Esophagus squamous epithelium (tissue), 5 donors: ENCODE data around the gene PTPN6. TPM values are rescaled to one million over a fixed set of nuclear protein-coding genes. Genes with fewer than 3 reads are reported as not detected.

Experiments
- DNase-seq: peaks from one replicate; lab custom pipeline; 2025; lab: John Stamatoyannopoulos, UW
- H3K27ac ChIP-seq, 4 donors: fragments of 200-600 bp; sonication (generic); one replicate each; pipeline ENCODE4 v1.5.1; 2016 to 2019; ENCODE audit warnings: mild to moderate bottlenecking in 1 of 4
- H3K27me3 ChIP-seq, 4 donors: fragments of 200-600 bp; sonication (generic); 1 replicate in 3 of 4; 2 replicates in 1 of 4; pipeline versions ENCODE4 v1.5.1 to v1.6.0; 2017 to 2021; ENCODE audit warnings: antibody characterized with exemption in 1 of 4
- H3K36me3 ChIP-seq, 3 donors: fragments of 200-600 bp; sonication (generic); one replicate each; pipeline ENCODE4 v1.5.1; 2016 to 2019
- H3K4me1 ChIP-seq, 3 donors: fragments of 200-600 bp; sonication (generic); one replicate each; pipeline ENCODE4 v1.5.1; 2017 to 2019
- H3K4me3 ChIP-seq, 4 donors: fragments of 200-600 bp; sonication (generic); 1 replicate in 3 of 4; 2 replicates in 1 of 4; pipeline ENCODE4 v1.5.1; 2016 to 2019; ENCODE audit warnings: mild to moderate bottlenecking in 2 of 4, moderate library complexity in 1 of 4
- H3K9me3 ChIP-seq, 3 donors: fragments of 200-600 bp; sonication (generic); one replicate each; pipeline ENCODE4 v1.5.1; 2016 to 2019
- POLR2A ChIP-seq, 4 donors: fragments of 450-650 bp; IDR thresholded peaks; one replicate each; pipeline ENCODE4 v1.6.1; 2017; ENCODE audit warnings: antibody characterized with exemption in 4 of 4, mild to moderate bottlenecking in 4 of 4, moderate library complexity in 3 of 4
- WGBS, 2 donors: methylation state at CpG; one replicate each; pipeline ENCODE4 v1.1.5; 2018; 5-methylcytosine and 5-hydroxymethylcytosine counted together
- intact Hi-C: fragments of 100-400 bp; cut with DNase I; formaldehyde crosslinking; loops from one replicate; pipeline ENCODE4 v1.15.0; 2022
- total RNA-seq, 4 donors: library from RNA; depleted of rRNA; stranded (reverse); fragments of >200 nt; gene quantifications; one replicate each; pipeline ENCODE4 v1.1.0, GENCODE V29; 2016
- TF ChIP-seq, protein P1 (sequence below), 6 experiments: fragments of 450-650 bp in 4 of 6; fragments of 200-600 bp in 2 of 6; sonication (generic) in 2 of 6; IDR thresholded peaks; one replicate each; pipeline ENCODE4 v1.5.1; 2016 to 2019; ENCODE audit warnings: antibody characterized with exemption in 6 of 6, mild to moderate bottlenecking in 4 of 6, moderate library complexity in 4 of 6
- donor health status: DM: yes; HTN: yes; CAD: no.

PTPN6 gene
- total RNA-seq, 4 donors from 2014 or later, result 11.0 to 29.7 (median 21.5) TPM

DNA sequence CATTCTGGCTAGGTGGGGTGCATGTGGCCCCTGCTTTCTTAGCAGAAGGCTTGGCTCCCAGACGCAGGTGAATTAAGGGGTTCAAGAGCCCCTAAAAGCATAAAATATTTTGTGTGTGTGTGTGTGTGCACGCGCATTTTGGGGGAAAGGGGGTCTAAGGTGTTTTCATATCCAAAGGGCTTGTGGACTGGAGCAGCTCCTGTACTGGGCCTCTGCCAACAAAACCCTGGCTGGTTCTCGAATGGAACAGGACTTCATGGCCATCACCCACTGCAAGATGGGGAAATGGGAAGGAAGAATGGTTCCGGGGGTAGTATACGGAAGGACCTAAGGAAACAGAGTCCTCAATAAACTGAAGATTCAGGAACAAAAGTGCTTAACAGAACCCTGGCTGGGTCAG lies 27.3 kb upstream of the PTPN6 start:
- peak overlapping the region; percentile 91 to 99 (median 98) for H3K27ac ChIP-seq
- no peaks in the 10 kb centered on the region for H3K27me3 ChIP-seq
- H3K4me3 ChIP-seq, result no peak overlapping the region
- DNase-seq, result no peak
- H3K9me3 ChIP-seq, result no peaks in the 10 kb centered on the region
- peaks cover 31 to 44% (median 35%) of the 10 kb centered on the region in 3 donors for H3K4me1 ChIP-seq
- WGBS, 2 donors, result 23 to 40% methylated on average over 5 to 6 of the region's 6 CpGs
- intact Hi-C loops, result loop anchor here (10.0 kb wide), 1 partner anchor 49 kb away; the partner anchor contains the start of gene SPSB2
- no peak for TF ChIP-seq POLR2A (IDR thresholded peaks at IDR 0.05)
- TF ChIP-seq, protein P1, sequence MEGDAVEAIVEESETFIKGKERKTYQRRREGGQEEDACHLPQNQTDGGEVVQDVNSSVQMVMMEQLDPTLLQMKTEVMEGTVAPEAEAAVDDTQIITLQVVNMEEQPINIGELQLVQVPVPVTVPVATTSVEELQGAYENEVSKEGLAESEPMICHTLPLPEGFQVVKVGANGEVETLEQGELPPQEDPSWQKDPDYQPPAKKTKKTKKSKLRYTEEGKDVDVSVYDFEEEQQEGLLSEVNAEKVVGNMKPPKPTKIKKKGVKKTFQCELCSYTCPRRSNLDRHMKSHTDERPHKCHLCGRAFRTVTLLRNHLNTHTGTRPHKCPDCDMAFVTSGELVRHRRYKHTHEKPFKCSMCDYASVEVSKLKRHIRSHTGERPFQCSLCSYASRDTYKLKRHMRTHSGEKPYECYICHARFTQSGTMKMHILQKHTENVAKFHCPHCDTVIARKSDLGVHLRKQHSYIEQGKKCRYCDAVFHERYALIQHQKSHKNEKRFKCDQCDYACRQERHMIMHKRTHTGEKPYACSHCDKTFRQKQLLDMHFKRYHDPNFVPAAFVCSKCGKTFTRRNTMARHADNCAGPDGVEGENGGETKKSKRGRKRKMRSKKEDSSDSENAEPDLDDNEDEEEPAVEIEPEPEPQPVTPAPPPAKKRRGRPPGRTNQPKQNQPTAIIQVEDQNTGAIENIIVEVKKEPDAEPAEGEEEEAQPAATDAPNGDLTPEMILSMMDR (IDR thresholded peaks at IDR 0.05), result no peak
- H3K36me3 ChIP-seq, result peaks cover 0 to 23% (median 0%) of the 10 kb centered on the region in 3 donors

DNA sequence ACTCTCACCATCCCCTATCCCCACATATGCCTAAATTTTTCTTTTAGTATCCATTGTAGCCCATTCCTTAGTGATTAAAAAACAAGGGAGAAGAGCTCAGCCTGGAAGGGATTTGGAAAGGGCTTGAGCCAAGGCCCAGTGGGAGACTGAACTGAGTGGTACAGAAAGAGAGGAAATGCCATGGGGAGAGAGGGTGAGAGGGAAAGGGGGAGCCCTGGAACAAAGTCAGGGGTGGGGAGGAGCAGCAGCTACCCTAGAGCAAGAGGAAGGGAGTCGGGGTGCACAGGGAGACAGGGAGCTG lies 26.0 kb upstream of the PTPN6 start:
- Histone ChIP-seq H3K27ac (peak overlapping the region; percentile 91 to 99 (median 98)), H3K4me1 (peaks cover 42 to 58% (median 48%) of the 10 kb centered on the region in 3 donors), H3K9me3 (no peaks in the 10 kb centered on the region), H3K4me3 (peak overlapping the region in 3 of 4 donors; percentile 80 to 96 (median 87)), H3K27me3 (no peaks in the 10 kb centered on the region), H3K36me3 (peaks cover 0 to 15% (median 0%) of the 10 kb centered on the region in 3 donors)
- TF ChIP-seq, protein P1 (IDR thresholded peaks at IDR 0.05), result no peak
- TF ChIP-seq POLR2A (IDR thresholded peaks at IDR 0.05), result no peak
- DNase-seq, result no peak
- 6 to 20% methylated on average over 1 of the region's 1 CpG for WGBS, 2 donors
- intact Hi-C loops, result loop anchor here (10.0 kb wide), 1 partner anchor 50 kb away; the partner anchor contains the start of gene SPSB2

GRCh38 chr12:6925540-6926279 lies 25.4 kb upstream of the PTPN6 start:
- peak overlapping the region; percentile 10 to 96 (median 84) for H3K4me3 ChIP-seq
- WGBS, 2 donors, result 12 to 30% methylated on average over 3 to 4 of the region's 8 CpGs

DNA sequence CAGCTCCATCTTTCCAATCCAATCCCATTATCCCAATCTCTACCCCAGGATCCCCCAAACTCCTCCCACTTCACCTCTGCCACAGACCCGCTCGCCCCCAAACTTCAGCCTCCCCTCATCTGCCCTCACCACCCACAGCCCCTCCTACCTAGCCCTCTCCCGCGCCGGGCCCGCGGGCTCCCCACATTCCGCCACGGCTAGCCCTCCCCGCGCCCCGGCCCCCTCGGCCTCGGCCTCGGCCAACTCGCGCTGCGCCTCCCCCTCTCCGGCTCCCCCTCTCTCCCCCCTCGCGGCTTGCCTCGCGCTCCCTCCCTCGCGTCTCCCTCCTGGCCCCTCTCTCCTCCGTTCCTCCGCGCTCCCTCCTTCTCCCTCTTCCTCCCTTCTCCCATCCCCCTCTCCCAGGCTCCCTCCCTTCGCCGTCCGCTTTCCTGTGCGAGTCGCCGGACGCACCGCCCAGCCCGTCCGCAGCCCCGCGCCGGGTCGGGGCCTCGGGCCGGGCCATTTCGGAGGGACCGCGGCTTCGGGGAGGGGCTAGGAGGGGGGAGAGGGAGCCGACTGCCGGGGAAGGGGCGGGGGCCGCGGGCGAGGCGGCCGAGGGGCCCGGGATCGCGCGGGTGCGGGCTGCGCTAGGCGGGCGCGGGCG lies 23.7 kb upstream of the PTPN6 start, which contains the start of gene ATN1:
Gene ATN1 (plus strand): TSS at position 581 of the 643 bp plus-strand sequence. CDS start 6,043 bp downstream, outside the sequence.
- peaks cover 53 to 81% (median 56%) of the 10 kb centered on the region in 3 donors for H3K4me1 ChIP-seq
- no peaks in the 10 kb centered on the region for H3K9me3 ChIP-seq
- WGBS, 2 donors, result 0 to 2% methylated on average over 23 to 28 of the region's 66 CpGs
- H3K27me3 ChIP-seq, result no peaks in the 10 kb centered on the region
- intact Hi-C loops, result loop anchor here (10.0 kb wide), 1 partner anchor 53 kb away; the partner anchor contains the start of gene SPSB2
- peaks cover 0 to 6% (median 0%) of the 10 kb centered on the region in 3 donors for H3K36me3 ChIP-seq
- H3K4me3 ChIP-seq, result peak within 1 kb of the TSS; percentile 80 to 96 (median 84)
- no peak for DNase-seq
- TF ChIP-seq, protein P1 (IDR thresholded peaks at IDR 0.05), result no peak
- TF ChIP-seq POLR2A (IDR thresholded peaks at IDR 0.05), result peak in 2 of 4 donors; percentile 30 to 48
- peak within 1 kb of the TSS; percentile 91 to 99 (median 98) for H3K27ac ChIP-seq

More at GRCh38 chr12:6925540-6926279, 25.4 kb upstream of the PTPN6 start:
- peaks cover 0 to 15% (median 0%) of the 10 kb centered on the region in 3 donors for H3K36me3 ChIP-seq
- peak in 1 of 4 donors; percentile 19 for TF ChIP-seq POLR2A (IDR thresholded peaks at IDR 0.05)
- TF ChIP-seq, protein P1 (IDR thresholded peaks at IDR 0.05), result peak in 1 of 6 experiments; percentile 6
- intact Hi-C loops, result loop anchor here (10.0 kb wide), 1 partner anchor 51 kb away; the partner anchor contains the start of gene SPSB2
- peak overlapping the region; percentile 91 to 99 (median 98) for H3K27ac ChIP-seq
- H3K27me3 ChIP-seq, result no peaks in the 10 kb centered on the region
- H3K4me1 ChIP-seq, result peaks cover 47 to 63% (median 52%) of the 10 kb centered on the region in 3 donors
- H3K9me3 ChIP-seq, result no peaks in the 10 kb centered on the region
- DNase-seq, result no peak
